PC-9 (cell line): ENCODE results near the gene LAPTM5. TPM values are rescaled to one million over a fixed set of nuclear protein-coding genes. Genes with fewer than 3 reads are reported as not detected.

Experiments
- BruUV-seq: library from RNA; stranded (reverse); fragments of 400-500 nt; replicated peaks from 2 replicates; lab custom pipeline; 2021; lab: Mats Ljungman, UMichigan
- CTCF ChIA-PET: fragments of 300-600 bp; sonication (Branson Sonifier 250); formaldehyde crosslinking; loops from one replicate; lab custom pipeline; 2022; ENCODE audit warnings: antibody characterized with exemption; lab: Charles Lee
- POLR2A ChIA-PET: fragments of 300-600 bp; sonication (Branson Sonifier 250); formaldehyde crosslinking; loops from one replicate; lab custom pipeline; 2022; ENCODE audit warnings: antibody characterized with exemption; ENCODE audit not compliant: unreplicated experiment; lab: Charles Lee
- DNase-seq, 2 experiments: peaks; one replicate each; pipeline versions ENCODE4 v3.0.0 to v3.0.0-alpha.2; 2015 to 2022; ENCODE audit warnings: mixed read lengths in 1 of 2
- H2AFZ ChIP-seq: fragments of 200-600 bp; sonication (generic); 2 replicates; pipeline ENCODE4 v1.8.1; 2017; ENCODE audit warnings: antibody characterized with exemption
- H3F3A ChIP-seq: fragments of 200-600 bp; sonication (generic); 2 replicates; pipeline ENCODE4 v1.8.1; 2017; ENCODE audit warnings: antibody characterized with exemption, mild to moderate bottlenecking, low read depth; ENCODE audit not compliant: insufficient read depth
- H3K27ac ChIP-seq: fragments of 200-600 bp; sonication (generic); 2 replicates; pipeline ENCODE4 v1.6.1; 2016; ENCODE audit warnings: mixed run types
- H3K27me3 ChIP-seq: fragments of 200-600 bp; sonication (generic); 2 replicates; pipeline ENCODE4 v1.6.1; 2016; ENCODE audit warnings: low read depth, mixed run types; ENCODE audit not compliant: insufficient read depth
- H3K36me3 ChIP-seq: fragments of 200-600 bp; sonication (generic); 2 replicates; pipeline ENCODE4 v1.6.1; 2016; ENCODE audit warnings: low read depth, mixed run types
- H3K4me1 ChIP-seq: fragments of 200-600 bp; sonication (generic); replicated peaks from 2 replicates; pipeline ENCODE4 v1.6.1; 2016; ENCODE audit warnings: mixed run types; ENCODE audit not compliant: insufficient read depth
- H3K4me2 ChIP-seq: fragments of 200-600 bp; sonication (generic); 2 replicates; pipeline ENCODE4 v1.6.1; 2017; ENCODE audit warnings: mixed run types
- H3K4me3 ChIP-seq: fragments of 200-600 bp; sonication (generic); 2 replicates; pipeline ENCODE4 v1.6.1; 2016; ENCODE audit warnings: mixed run types
- H3K79me2 ChIP-seq: fragments of 200-600 bp; sonication (generic); 2 replicates; pipeline ENCODE4 v1.6.1; 2017; ENCODE audit warnings: low read depth, mixed run types
- H3K9me2 ChIP-seq: fragments of 200-600 bp; sonication (generic); 2 replicates; pipeline ENCODE4 v1.8.1; 2017; ENCODE audit warnings: mild to moderate bottlenecking; ENCODE audit not compliant: insufficient read depth
- H3K9me3 ChIP-seq: fragments of 200-600 bp; sonication (generic); 2 replicates; pipeline ENCODE4 v1.8.1; 2016; ENCODE audit warnings: low read depth; ENCODE audit not compliant: insufficient read depth
- H4K20me1 ChIP-seq: fragments of 200-600 bp; sonication (generic); 2 replicates; pipeline ENCODE4 v1.8.1; 2017; ENCODE audit not compliant: insufficient read depth
- CTCF ChIP-seq: fragments of 200-600 bp; sonication (generic); conservative IDR thresholded peaks from 2 replicates; pipeline ENCODE4 v1.6.1; 2017; ENCODE audit warnings: mixed run types, antibody characterized with exemption, mild to moderate bottlenecking, moderate library complexity
- EZH2 ChIP-seq: fragments of 200-600 bp; sonication (generic); IDR thresholded peaks from 2 replicates; pipeline ENCODE4 v1.8.0; 2017; ENCODE audit warnings: antibody characterized with exemption, low read depth
- intact Hi-C: fragments of 100-400 bp; cut with micrococcal nuclease; formaldehyde crosslinking; loops from one replicate; pipeline ENCODE4 v1.10.0; 2022; ENCODE audit not compliant: unreplicated experiment
- total RNA-seq: library from RNA; stranded (reverse); gene quantifications from 2 replicates; pipeline ENCODE4 v1.2.3, GENCODE V29; 2021

Gene LAPTM5
- total RNA-seq, 1 experiment from 2014 or later = 5.0 TPM

- BruUV-seq = no TSS peak
- ChIA-PET CTCF (no interaction called here), POLR2A (interaction anchor here (0.6 kb wide), 1 partner anchor 34 kb away, joined by 10 read pairs; no protein-coding TSS in a partner anchor)
- no peaks in the 10 kb centered on the region for H3K9me2 ChIP-seq
- H2AFZ ChIP-seq = no peak overlapping the region
- no peaks in the 10 kb centered on the region for H3K9me3 ChIP-seq
- H3K4me3 ChIP-seq = no peak overlapping the region
- TF ChIP-seq EZH2 (no peak), CTCF (no peak)
- no peak overlapping the region for H3K4me2 ChIP-seq
- intact Hi-C loops = no loop called here
- peaks cover 12% of the 10 kb centered on the region for H3K4me1 ChIP-seq
- no peaks in the 10 kb centered on the region for H3K27me3 ChIP-seq
- no peaks in the 10 kb centered on the region for H3F3A ChIP-seq
- H3K36me3 ChIP-seq = no peaks in the 10 kb centered on the region
- H4K20me1 ChIP-seq = no peaks in the 10 kb centered on the region
- H3K27ac ChIP-seq = no peak overlapping the region
- no peak for DNase-seq
- no peaks in the 10 kb centered on the region for H3K79me2 ChIP-seq
Observed at GRCh38 chr1:30763651-30764248, 6.2 kb upstream of the LAPTM5 start.

GRCh38 chr1:30762930-30763650 lies 5.5 kb upstream of the LAPTM5 start:
- peaks cover 19% of the 10 kb centered on the region for H3K4me1 ChIP-seq
- H3K27ac ChIP-seq = no peak overlapping the region
- H4K20me1 ChIP-seq = no peaks in the 10 kb centered on the region
- BruUV-seq = no TSS peak
- peaks cover 3% of the 10 kb centered on the region; the same call in 1 of the 2 replicates for H3F3A ChIP-seq
- H3K27me3 ChIP-seq = no peaks in the 10 kb centered on the region
- H3K36me3 ChIP-seq = no peaks in the 10 kb centered on the region
- H3K4me3 ChIP-seq = no peak overlapping the region
- no peak overlapping the region for H3K4me2 ChIP-seq
- H3K9me2 ChIP-seq = no peaks in the 10 kb centered on the region
- CTCF ChIA-PET = no interaction called here
- H3K9me3 ChIP-seq = no peaks in the 10 kb centered on the region
- no peak overlapping the region for H2AFZ ChIP-seq
- no peak for TF ChIP-seq CTCF
- TF ChIP-seq EZH2 = no peak
- no peaks in the 10 kb centered on the region for H3K79me2 ChIP-seq
- intact Hi-C loops = no loop called here
- DNase-seq = no peak
- POLR2A ChIA-PET = interaction anchor here (0.6 kb wide), 1 partner anchor 33 kb away, joined by 10 read pairs; no protein-coding TSS in a partner anchor

- H2AFZ ChIP-seq = no peak overlapping the region
- H3K27ac ChIP-seq = no peak overlapping the region
- H4K20me1 ChIP-seq = no peaks in the 10 kb centered on the region
- no peaks in the 10 kb centered on the region for H3K79me2 ChIP-seq
- no peak for TF ChIP-seq CTCF
- no peak for TF ChIP-seq EZH2
- POLR2A ChIA-PET = no interaction called here
- no peak overlapping the region for H3K4me2 ChIP-seq
- CTCF ChIA-PET = no interaction called here
- no peak overlapping the region for H3K4me3 ChIP-seq
- intact Hi-C loops = no loop called here
- no peaks in the 10 kb centered on the region for H3K9me3 ChIP-seq
- no TSS peak for BruUV-seq
- no peaks in the 10 kb centered on the region for H3K9me2 ChIP-seq
- peaks cover 27% of the 10 kb centered on the region for H3K4me1 ChIP-seq
- H3K36me3 ChIP-seq = no peaks in the 10 kb centered on the region
- no peaks in the 10 kb centered on the region for H3K27me3 ChIP-seq
- peaks cover 9% of the 10 kb centered on the region; the same call in 1 of the 2 replicates for H3F3A ChIP-seq
- no peak for DNase-seq
Observed at GRCh38 chr1:30762152-30762929, 4.8 kb upstream of the LAPTM5 start.
